ENCODE measurements around the gene DOCK2.

DOCK2 gene

GRCh38 chr5:169772256-169772655 is 135.2 kb downstream of the DOCK2 start:
- H3K27me3 ChIP-seq (ENCODE audit: control insufficient read depth, insufficient read depth, low read length): no peaks in the 10 kb centered on the region
- no peak overlapping the region for H3K4me3 ChIP-seq (ENCODE audit: low read length)
- no peaks in the 10 kb centered on the region for H3K4me1 ChIP-seq (ENCODE audit: control insufficient read depth, insufficient read depth, low read length)
- no peak overlapping the region for H3K9ac ChIP-seq (ENCODE audit: low read length)
- no peak overlapping the region for H3K27ac ChIP-seq (ENCODE audit: low read depth, low read length)
- no peaks in the 10 kb centered on the region for H3K36me3 ChIP-seq (ENCODE audit: control insufficient read depth, insufficient read depth, low read length)

GRCh38 chr5:169772688-169773087 is 135.6 kb downstream of the DOCK2 start:
- H3K27me3 ChIP-seq (ENCODE audit: control insufficient read depth, insufficient read depth, low read length): no peaks in the 10 kb centered on the region
- H3K4me1 ChIP-seq (ENCODE audit: control insufficient read depth, insufficient read depth, low read length): no peaks in the 10 kb centered on the region
- no peak overlapping the region for H3K4me3 ChIP-seq (ENCODE audit: low read length)
- no peak overlapping the region for H3K27ac ChIP-seq (ENCODE audit: low read depth, low read length)
- H3K36me3 ChIP-seq (ENCODE audit: control insufficient read depth, insufficient read depth, low read length): no peaks in the 10 kb centered on the region
- no peak overlapping the region for H3K9ac ChIP-seq (ENCODE audit: low read length)

- Histone ChIP-seq H3K9ac (ENCODE audit: low read length) (no peak overlapping the region), H3K27ac (ENCODE audit: low read depth, low read length) (no peak overlapping the region), H3K4me1 (ENCODE audit: control insufficient read depth, insufficient read depth, low read length) (no peaks in the 10 kb centered on the region), H3K4me3 (ENCODE audit: low read length) (no peak overlapping the region), H3K36me3 (ENCODE audit: control insufficient read depth, insufficient read depth, low read length) (no peaks in the 10 kb centered on the region), H3K27me3 (ENCODE audit: control insufficient read depth, insufficient read depth, low read length) (no peaks in the 10 kb centered on the region)
Observed at GRCh38 chr5:169777159-169777558, 140.1 kb downstream of the DOCK2 start.

- H3K9ac ChIP-seq (ENCODE audit: low read length): no peak overlapping the region
- H3K36me3 ChIP-seq (ENCODE audit: control insufficient read depth, insufficient read depth, low read length): no peaks in the 10 kb centered on the region
- no peaks in the 10 kb centered on the region for H3K4me1 ChIP-seq (ENCODE audit: control insufficient read depth, insufficient read depth, low read length)
- no peak overlapping the region for H3K4me3 ChIP-seq (ENCODE audit: low read length)
- H3K27me3 ChIP-seq (ENCODE audit: control insufficient read depth, insufficient read depth, low read length): no peaks in the 10 kb centered on the region
- H3K27ac ChIP-seq (ENCODE audit: low read depth, low read length): no peak overlapping the region
Observed at GRCh38 chr5:169778622-169779596, 141.8 kb downstream of the DOCK2 start.

GRCh38 chr5:169781420-169782345 is 144.6 kb downstream of the DOCK2 start:
- no peak overlapping the region for H3K27ac ChIP-seq (ENCODE audit: low read depth, low read length)
- H3K4me1 ChIP-seq (ENCODE audit: control insufficient read depth, insufficient read depth, low read length): no peaks in the 10 kb centered on the region
- H3K36me3 ChIP-seq (ENCODE audit: control insufficient read depth, insufficient read depth, low read length): no peaks in the 10 kb centered on the region
- H3K9ac ChIP-seq (ENCODE audit: low read length): no peak overlapping the region
- no peak overlapping the region for H3K4me3 ChIP-seq (ENCODE audit: low read length)
- no peaks in the 10 kb centered on the region for H3K27me3 ChIP-seq (ENCODE audit: control insufficient read depth, insufficient read depth, low read length)

- H3K9ac ChIP-seq (ENCODE audit: low read length): no peak overlapping the region
- no peaks in the 10 kb centered on the region for H3K4me1 ChIP-seq (ENCODE audit: control insufficient read depth, insufficient read depth, low read length)
- H3K27me3 ChIP-seq (ENCODE audit: control insufficient read depth, insufficient read depth, low read length): no peaks in the 10 kb centered on the region
- no peak overlapping the region for H3K4me3 ChIP-seq (ENCODE audit: low read length)
- no peaks in the 10 kb centered on the region for H3K36me3 ChIP-seq (ENCODE audit: control insufficient read depth, insufficient read depth, low read length)
- H3K27ac ChIP-seq (ENCODE audit: low read depth, low read length): no peak overlapping the region
Observed at GRCh38 chr5:169785771-169786618, 148.9 kb downstream of the DOCK2 start.

- H3K4me1 ChIP-seq (ENCODE audit: control insufficient read depth, insufficient read depth, low read length): no peaks in the 10 kb centered on the region
- H3K9ac ChIP-seq (ENCODE audit: low read length): no peak overlapping the region
- H3K27me3 ChIP-seq (ENCODE audit: control insufficient read depth, insufficient read depth, low read length): no peaks in the 10 kb centered on the region
- H3K27ac ChIP-seq (ENCODE audit: low read depth, low read length): no peak overlapping the region
- no peak overlapping the region for H3K4me3 ChIP-seq (ENCODE audit: low read length)
- no peaks in the 10 kb centered on the region for H3K36me3 ChIP-seq (ENCODE audit: control insufficient read depth, insufficient read depth, low read length)
Observed at GRCh38 chr5:169788168-169788567, 151.1 kb downstream of the DOCK2 start.

- Histone ChIP-seq H3K36me3 (ENCODE audit: control insufficient read depth, insufficient read depth, low read length) (no peaks in the 10 kb centered on the region), H3K9ac (ENCODE audit: low read length) (no peak overlapping the region), H3K4me3 (ENCODE audit: low read length) (no peak overlapping the region), H3K27ac (ENCODE audit: low read depth, low read length) (no peak overlapping the region), H3K4me1 (ENCODE audit: control insufficient read depth, insufficient read depth, low read length) (no peaks in the 10 kb centered on the region), H3K27me3 (ENCODE audit: control insufficient read depth, insufficient read depth, low read length) (no peaks in the 10 kb centered on the region)
Observed at GRCh38 chr5:169789417-169789940, 152.4 kb downstream of the DOCK2 start.

- no peak overlapping the region for H3K27ac ChIP-seq (ENCODE audit: low read depth, low read length)
- no peaks in the 10 kb centered on the region for H3K4me1 ChIP-seq (ENCODE audit: control insufficient read depth, insufficient read depth, low read length)
- H3K4me3 ChIP-seq (ENCODE audit: low read length): no peak overlapping the region
- no peaks in the 10 kb centered on the region for H3K36me3 ChIP-seq (ENCODE audit: control insufficient read depth, insufficient read depth, low read length)
- no peak overlapping the region for H3K9ac ChIP-seq (ENCODE audit: low read length)
- no peaks in the 10 kb centered on the region for H3K27me3 ChIP-seq (ENCODE audit: control insufficient read depth, insufficient read depth, low read length)
Observed at GRCh38 chr5:169791251-169791650, 154.2 kb downstream of the DOCK2 start.

GRCh38 chr5:169795338-169795737 is 158.3 kb downstream of the DOCK2 start:
- Histone ChIP-seq H3K9ac (ENCODE audit: low read length) (no peak overlapping the region), H3K4me1 (ENCODE audit: control insufficient read depth, insufficient read depth, low read length) (no peaks in the 10 kb centered on the region), H3K4me3 (ENCODE audit: low read length) (no peak overlapping the region), H3K27ac (ENCODE audit: low read depth, low read length) (no peak overlapping the region), H3K27me3 (ENCODE audit: control insufficient read depth, insufficient read depth, low read length) (no peaks in the 10 kb centered on the region), H3K36me3 (ENCODE audit: control insufficient read depth, insufficient read depth, low read length) (no peaks in the 10 kb centered on the region)

- H3K36me3 ChIP-seq (ENCODE audit: control insufficient read depth, insufficient read depth, low read length): no peaks in the 10 kb centered on the region
- no peak overlapping the region for H3K27ac ChIP-seq (ENCODE audit: low read depth, low read length)
- no peaks in the 10 kb centered on the region for H3K27me3 ChIP-seq (ENCODE audit: control insufficient read depth, insufficient read depth, low read length)
- no peak overlapping the region for H3K4me3 ChIP-seq (ENCODE audit: low read length)
- no peak overlapping the region for H3K9ac ChIP-seq (ENCODE audit: low read length)
- no peaks in the 10 kb centered on the region for H3K4me1 ChIP-seq (ENCODE audit: control insufficient read depth, insufficient read depth, low read length)
Observed at GRCh38 chr5:169796731-169797130, 159.7 kb downstream of the DOCK2 start.

All from rectal smooth muscle tissue (tissue), 1 donor.